Neuron (in vitro differentiated cells): ENCODE results near the gene C17orf114.

Experiments
- H2AFZ ChIP-seq: one replicate; pipeline ENCODE4 v1.6.1; 2013; ENCODE audit warnings: low read depth, mild to moderate bottlenecking, inconsistent platforms, low read length, moderate library complexity
- H3K27me3 ChIP-seq: one replicate; pipeline ENCODE4 v1.6.1; 2013; ENCODE audit warnings: low read length; ENCODE audit not compliant: insufficient read depth
- H3K36me3 ChIP-seq: one replicate; pipeline ENCODE4 v1.6.1; 2013; ENCODE audit warnings: low read length; ENCODE audit not compliant: insufficient read depth
- H3K4me1 ChIP-seq: one replicate; pipeline ENCODE4 v1.6.1; 2013; ENCODE audit warnings: low read length; ENCODE audit not compliant: insufficient read depth
- H3K4me3 ChIP-seq: 2 replicates; pipeline ENCODE4 v1.5.1; 2013; ENCODE audit warnings: mild to moderate bottlenecking, low read length, moderate library complexity
- H3K9me3 ChIP-seq: one replicate; pipeline ENCODE4 v1.6.1; 2013; ENCODE audit warnings: low read length

Gene C17orf114

GRCh38 chr17:4802228-4802627 is at the start of gene C17orf114:
C17orf114 (minus strand) TSS chr17:4802328.
- no peaks in the 10 kb centered on the region for H3K9me3 ChIP-seq
- H3K4me3 ChIP-seq = no peak within 1 kb of the TSS
- no peaks in the 10 kb centered on the region for H3K27me3 ChIP-seq
- no peak within 1 kb of the TSS for H2AFZ ChIP-seq
- peaks cover 19% of the 10 kb centered on the region for H3K36me3 ChIP-seq
- H3K4me1 ChIP-seq = peaks cover 1% of the 10 kb centered on the region

- no peaks in the 10 kb centered on the region for H3K27me3 ChIP-seq
- H3K36me3 ChIP-seq = peaks cover 2% of the 10 kb centered on the region
- no peak overlapping the region for H2AFZ ChIP-seq
- H3K4me1 ChIP-seq = peaks cover 11% of the 10 kb centered on the region
- H3K9me3 ChIP-seq = no peaks in the 10 kb centered on the region
- no peak overlapping the region for H3K4me3 ChIP-seq
Observed at GRCh38 chr17:4851084-4851483, 49.0 kb upstream of the C17orf114 start.

- H2AFZ ChIP-seq = no peak overlapping the region
- no peak overlapping the region for H3K4me3 ChIP-seq
- peaks cover 2% of the 10 kb centered on the region for H3K36me3 ChIP-seq
- no peaks in the 10 kb centered on the region for H3K27me3 ChIP-seq
- H3K4me1 ChIP-seq = peaks cover 11% of the 10 kb centered on the region
- no peaks in the 10 kb centered on the region for H3K9me3 ChIP-seq
Observed at GRCh38 chr17:4850246-4850645, 48.1 kb upstream of the C17orf114 start.

GRCh38 chr17:4849011-4849536 is 46.9 kb upstream of the C17orf114 start:
- Histone ChIP-seq H3K9me3 (no peaks in the 10 kb centered on the region), H3K4me1 (peaks cover 5% of the 10 kb centered on the region), H3K36me3 (peaks cover 2% of the 10 kb centered on the region)

GRCh38 chr17:4846635-4847390 is 44.7 kb upstream of the C17orf114 start:
- no peaks in the 10 kb centered on the region for H3K36me3 ChIP-seq
- no peak overlapping the region for H2AFZ ChIP-seq
- no peak overlapping the region for H3K4me3 ChIP-seq
- H3K27me3 ChIP-seq = no peaks in the 10 kb centered on the region
- H3K4me1 ChIP-seq = no peaks in the 10 kb centered on the region
- no peaks in the 10 kb centered on the region for H3K9me3 ChIP-seq

More at GRCh38 chr17:4849011-4849536, 46.9 kb upstream of the C17orf114 start:
- Histone ChIP-seq H3K27me3 (no peaks in the 10 kb centered on the region), H2AFZ (no peak overlapping the region), H3K4me3 (no peak overlapping the region)

- no peaks in the 10 kb centered on the region for H3K27me3 ChIP-seq
- H3K4me3 ChIP-seq = no peak overlapping the region
- H3K9me3 ChIP-seq = no peaks in the 10 kb centered on the region
- no peaks in the 10 kb centered on the region for H3K4me1 ChIP-seq
- no peaks in the 10 kb centered on the region for H3K36me3 ChIP-seq
- H2AFZ ChIP-seq = no peak overlapping the region
Observed at GRCh38 chr17:4845118-4845517, 43.0 kb upstream of the C17orf114 start.

GRCh38 chr17:4843321-4844000 is 41.3 kb upstream of the C17orf114 start:
- no peaks in the 10 kb centered on the region for H3K4me1 ChIP-seq
- no peaks in the 10 kb centered on the region for H3K27me3 ChIP-seq
- no peak overlapping the region for H2AFZ ChIP-seq
- H3K36me3 ChIP-seq = no peaks in the 10 kb centered on the region
- no peak overlapping the region for H3K4me3 ChIP-seq
- no peaks in the 10 kb centered on the region for H3K9me3 ChIP-seq

GRCh38 chr17:4842376-4842775 is 40.2 kb upstream of the C17orf114 start:
- Histone ChIP-seq H3K4me3 (no peak overlapping the region), H3K9me3 (no peaks in the 10 kb centered on the region), H2AFZ (no peak overlapping the region), H3K36me3 (peaks cover 7% of the 10 kb centered on the region), H3K27me3 (no peaks in the 10 kb centered on the region), H3K4me1 (no peaks in the 10 kb centered on the region)

GRCh38 chr17:4840893-4841242 is 38.7 kb upstream of the C17orf114 start:
- Histone ChIP-seq H3K27me3 (no peaks in the 10 kb centered on the region), H3K4me1 (no peaks in the 10 kb centered on the region), H3K36me3 (peaks cover 7% of the 10 kb centered on the region), H3K4me3 (no peak overlapping the region), H2AFZ (no peak overlapping the region), H3K9me3 (no peaks in the 10 kb centered on the region)

GRCh38 chr17:4839965-4840892 is 38.1 kb upstream of the C17orf114 start:
- H2AFZ ChIP-seq = no peak overlapping the region
- no peak overlapping the region for H3K4me3 ChIP-seq
- H3K27me3 ChIP-seq = no peaks in the 10 kb centered on the region
- H3K4me1 ChIP-seq = no peaks in the 10 kb centered on the region
- H3K36me3 ChIP-seq = peaks cover 7% of the 10 kb centered on the region
- H3K9me3 ChIP-seq = no peaks in the 10 kb centered on the region

- Histone ChIP-seq H3K4me3 (no peak overlapping the region), H2AFZ (no peak overlapping the region), H3K9me3 (no peaks in the 10 kb centered on the region), H3K36me3 (peaks cover 7% of the 10 kb centered on the region), H3K4me1 (peaks cover 9% of the 10 kb centered on the region), H3K27me3 (no peaks in the 10 kb centered on the region)
Observed at GRCh38 chr17:4839221-4839620, 37.1 kb upstream of the C17orf114 start.

GRCh38 chr17:4838309-4838785 is 36.2 kb upstream of the C17orf114 start:
- Histone ChIP-seq H3K36me3 (peaks cover 7% of the 10 kb centered on the region), H2AFZ (no peak overlapping the region), H3K4me1 (peaks cover 14% of the 10 kb centered on the region), H3K27me3 (no peaks in the 10 kb centered on the region), H3K4me3 (no peak overlapping the region), H3K9me3 (no peaks in the 10 kb centered on the region)
